K562 (cell line): ENCODE data around the gene CCDC97. TPM values are rescaled to one million over a fixed set of nuclear protein-coding genes. Genes with fewer than 3 reads are reported as not detected.

Experiments
- CCNT2 ChIP-seq: IDR thresholded peaks from 2 replicates; pipeline ENCODE4 v1.6.1; 2011; ENCODE audit warnings: borderline replicate concordance, low read depth, mild to moderate bottlenecking, moderate library complexity, mixed read lengths, low read length; ENCODE audit not compliant: insufficient read length; ENCODE audit errors: extremely low read depth
- CHD1 ChIP-seq: fragments of 200-600 bp; sonication (generic); IDR thresholded peaks from one replicate; pipeline ENCODE4 v1.6.1; 2012; ENCODE audit warnings: mild to moderate bottlenecking, moderate library complexity, low read length, inconsistent platforms
- CXXC5 ChIP-seq: fragments of 250-450 bp; sonication (Bioruptor Pico); IDR thresholded peaks from 2 replicates; pipeline ENCODE4 v1.8.0; 2022; ENCODE audit warnings: inconsistent platforms, mild to moderate bottlenecking, moderate library complexity
- E2F6 ChIP-seq, 2 experiments: IDR thresholded peaks; 2 replicates each; pipeline ENCODE4 v1.6.1; 2011; ENCODE audit warnings: borderline replicate concordance in 1 of 2, control low read depth in 1 of 2, low read depth in 1 of 2, low read length in 1 of 2, mild to moderate bottlenecking in 1 of 2, mixed read lengths in 1 of 2, moderate library complexity in 1 of 2; ENCODE audit not compliant: insufficient read depth in 1 of 2, insufficient read length in 1 of 2, poor library complexity in 1 of 2, severe bottlenecking in 1 of 2; ENCODE audit errors: extremely low read depth in 1 of 2
- HNRNPL ChIP-seq: fragments of 200-400 bp; formaldehyde crosslinking; IDR thresholded peaks from 2 replicates; pipeline ENCODE4 v1.6.1; 2017; ENCODE audit warnings: low read depth, mild to moderate bottlenecking, low read length
- IFI16 ChIP-seq: fragments of 250-450 bp; sonication (Bioruptor Pico); IDR thresholded peaks from 2 replicates; pipeline ENCODE4 v2.1.2; 2022; ENCODE audit warnings: mild to moderate bottlenecking, inconsistent platforms
- RBFOX2 ChIP-seq: fragments of 200-400 bp; formaldehyde crosslinking; IDR thresholded peaks from 2 replicates; pipeline ENCODE4 v1.6.1; 2017; ENCODE audit warnings: low read depth, mild to moderate bottlenecking, low read length, moderate library complexity
- RHOXF2B ChIP-seq: fragments of 250-450 bp; sonication (Bioruptor Pico); conservative IDR thresholded peaks from 2 replicates; pipeline ENCODE4 v1.5.1; 2021
- SAFB ChIP-seq: fragments of 200-400 bp; formaldehyde crosslinking; IDR thresholded peaks from 2 replicates; pipeline ENCODE4 v1.6.1; 2017; ENCODE audit warnings: low read depth, low read length, borderline replicate concordance
- SOX6 ChIP-seq: fragments of 450-650 bp; IDR thresholded peaks from 2 replicates; pipeline ENCODE4 v1.6.1; 2014; ENCODE audit warnings: mild to moderate bottlenecking
- TEAD2 ChIP-seq: fragments of 450-650 bp; IDR thresholded peaks from 2 replicates; pipeline ENCODE4 v1.6.1; 2016; ENCODE audit warnings: missing genetic modification characterization, control low read depth, missing compliant biosample characterization
- XRCC5 ChIP-seq: fragments of 200-400 bp; formaldehyde crosslinking; IDR thresholded peaks from 2 replicates; pipeline ENCODE4 v1.6.1; 2017; ENCODE audit warnings: low read depth, mild to moderate bottlenecking, low read length
- YY1 ChIP-seq, 3 experiments: IDR thresholded peaks; 2 replicates each; pipeline ENCODE4 v1.6.1; 2011; ENCODE audit warnings: low read length in 2 of 3, mild to moderate bottlenecking in 2 of 3, moderate library complexity in 2 of 3, borderline replicate concordance in 1 of 3, control low read depth in 1 of 3, low read depth in 1 of 3; ENCODE audit not compliant: insufficient read depth in 3 of 3, insufficient replicate concordance in 2 of 3, control insufficient read depth in 1 of 3, insufficient read length in 1 of 3; ENCODE audit errors: extremely low read depth in 1 of 3
- ZBTB7A ChIP-seq: IDR thresholded peaks from 2 replicates; pipeline ENCODE4 v1.6.1; 2011; ENCODE audit warnings: low read depth, mild to moderate bottlenecking, low read length, moderate library complexity, borderline replicate concordance; ENCODE audit not compliant: control insufficient read depth
- polyA plus RNA-seq, 8 experiments: library from polyadenylated mRNA; depleted of rRNA in 4 of 8; stranded (reverse) in 5 of 8; unstranded in 3 of 8; fragments of >200 nt; fragmentation: Nextera tagmentation in 2 of 8; fragmentation: Illumina TruSeq in 1 of 8; extraction: Ambion mirVana in 2 of 8; extraction: Trizol in 1 of 8; gene quantifications; 2 replicates each; pipeline versions ENCODE4 v1.2.1 to v1.2.3, GENCODE V29; 2011 to 2014; ENCODE audit warnings: inconsistent platforms in 1 of 8, missing spikeins in 1 of 8
- total RNA-seq, 7 experiments: library from RNA; depleted of rRNA in 6 of 7; stranded (reverse); fragments of >200 nt in 6 of 7; fragmentation: Illumina TruSeq in 2 of 7; extraction: Trizol in 2 of 7; gene quantifications; 2 replicates each; pipeline versions ENCODE4 v1.2.1 to v1.2.3, GENCODE V29; 2011 to 2021; ENCODE audit warnings: low replicate concordance in 1 of 7
- TF ChIP-seq, protein P1 (sequence below), 2 experiments: IDR thresholded peaks; 2 replicates each; pipeline ENCODE4 v1.6.1; 2012; ENCODE audit warnings: improper control_type of control experiment in 2 of 2, low read depth in 2 of 2, low read length in 2 of 2, borderline replicate concordance in 1 of 2
- TF ChIP-seq, protein P2 (sequence below): fragments of 450-650 bp; formaldehyde crosslinking; conservative IDR thresholded peaks from 2 replicates; pipeline ENCODE4 v1.4.0; 2022; ENCODE audit warnings: mild to moderate bottlenecking, missing genetic modification characterization
- TF ChIP-seq, protein P3 (sequence below): fragments of 250-450 bp; sonication (Bioruptor Pico); IDR thresholded peaks from 2 replicates; pipeline ENCODE4 v1.5.0; 2021
- TF ChIP-seq, protein P4 (sequence below): sonication (generic); formaldehyde crosslinking; IDR thresholded peaks from 2 replicates; pipeline ENCODE4 v1.9.0; 2022; ENCODE audit warnings: mild to moderate bottlenecking, missing genetic modification reagents

The CCDC97 gene
- total and polyA plus RNA-seq, 9 of the 15 experiments (the other 6 are each of a cell fraction or from before 2014, with no cell fraction given) = 0.60 to 16.5 (median 7.0) TPM

GRCh38 chr19:41351339-41352245 is 41.6 kb downstream of the CCDC97 start (continued):
- TF ChIP-seq, protein P1, sequence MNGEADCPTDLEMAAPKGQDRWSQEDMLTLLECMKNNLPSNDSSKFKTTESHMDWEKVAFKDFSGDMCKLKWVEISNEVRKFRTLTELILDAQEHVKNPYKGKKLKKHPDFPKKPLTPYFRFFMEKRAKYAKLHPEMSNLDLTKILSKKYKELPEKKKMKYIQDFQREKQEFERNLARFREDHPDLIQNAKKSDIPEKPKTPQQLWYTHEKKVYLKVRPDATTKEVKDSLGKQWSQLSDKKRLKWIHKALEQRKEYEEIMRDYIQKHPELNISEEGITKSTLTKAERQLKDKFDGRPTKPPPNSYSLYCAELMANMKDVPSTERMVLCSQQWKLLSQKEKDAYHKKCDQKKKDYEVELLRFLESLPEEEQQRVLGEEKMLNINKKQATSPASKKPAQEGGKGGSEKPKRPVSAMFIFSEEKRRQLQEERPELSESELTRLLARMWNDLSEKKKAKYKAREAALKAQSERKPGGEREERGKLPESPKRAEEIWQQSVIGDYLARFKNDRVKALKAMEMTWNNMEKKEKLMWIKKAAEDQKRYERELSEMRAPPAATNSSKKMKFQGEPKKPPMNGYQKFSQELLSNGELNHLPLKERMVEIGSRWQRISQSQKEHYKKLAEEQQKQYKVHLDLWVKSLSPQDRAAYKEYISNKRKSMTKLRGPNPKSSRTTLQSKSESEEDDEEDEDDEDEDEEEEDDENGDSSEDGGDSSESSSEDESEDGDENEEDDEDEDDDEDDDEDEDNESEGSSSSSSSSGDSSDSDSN (IDR thresholded peaks at IDR 0.05; ENCODE audit: borderline replicate concordance in 1 of 2, low read depth in 2 of 2, low read length in 2 of 2) = 0 out of 4 replicates have a peak, but pooled peaks of 1 of the 2 experiments have one; percentile 55
- peak; percentile 79; the same call in 1 of the 2 replicates for TF ChIP-seq ZBTB7A
- peak in 1 of 3 experiments; percentile 5 for TF ChIP-seq YY1 (IDR thresholded peaks at IDR 0.05; ENCODE audit: borderline replicate concordance in 1 of 3, control insufficient read depth in 1 of 3, extremely low read depth in 1 of 3, insufficient read depth in 3 of 3, insufficient read length in 1 of 3, insufficient replicate concordance in 2 of 3, low read depth in 1 of 3, low read length in 2 of 3)
- peak; percentile 65 for TF ChIP-seq CCNT2
- TF ChIP-seq RHOXF2B (CRISPR knock-in tag) = no peak
- no peak for TF ChIP-seq TEAD2
- TF ChIP-seq, protein P2, sequence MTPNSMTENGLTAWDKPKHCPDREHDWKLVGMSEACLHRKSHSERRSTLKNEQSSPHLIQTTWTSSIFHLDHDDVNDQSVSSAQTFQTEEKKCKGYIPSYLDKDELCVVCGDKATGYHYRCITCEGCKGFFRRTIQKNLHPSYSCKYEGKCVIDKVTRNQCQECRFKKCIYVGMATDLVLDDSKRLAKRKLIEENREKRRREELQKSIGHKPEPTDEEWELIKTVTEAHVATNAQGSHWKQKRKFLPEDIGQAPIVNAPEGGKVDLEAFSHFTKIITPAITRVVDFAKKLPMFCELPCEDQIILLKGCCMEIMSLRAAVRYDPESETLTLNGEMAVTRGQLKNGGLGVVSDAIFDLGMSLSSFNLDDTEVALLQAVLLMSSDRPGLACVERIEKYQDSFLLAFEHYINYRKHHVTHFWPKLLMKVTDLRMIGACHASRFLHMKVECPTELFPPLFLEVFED (CRISPR knock-in tag) = 0 out of 2 replicates have a peak, but pooled peaks have one; percentile 31
- 0 out of 2 replicates have a peak, but pooled peaks have one; percentile 8 for TF ChIP-seq XRCC5
- TF ChIP-seq HNRNPL = 0 out of 2 replicates have a peak, but pooled peaks have one; percentile 34
- TF ChIP-seq CHD1 = peak; percentile 29
- TF ChIP-seq CXXC5 (CRISPR knock-in tag) = peak; percentile 55
- no peak for TF ChIP-seq SOX6
- TF ChIP-seq, protein P3, sequence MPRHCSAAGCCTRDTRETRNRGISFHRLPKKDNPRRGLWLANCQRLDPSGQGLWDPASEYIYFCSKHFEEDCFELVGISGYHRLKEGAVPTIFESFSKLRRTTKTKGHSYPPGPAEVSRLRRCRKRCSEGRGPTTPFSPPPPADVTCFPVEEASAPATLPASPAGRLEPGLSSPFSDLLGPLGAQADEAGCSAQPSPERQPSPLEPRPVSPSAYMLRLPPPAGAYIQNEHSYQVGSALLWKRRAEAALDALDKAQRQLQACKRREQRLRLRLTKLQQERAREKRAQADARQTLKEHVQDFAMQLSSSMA (CRISPR knock-in tag) = no peak
- peak; percentile 38 to 67 for TF ChIP-seq E2F6 (IDR thresholded peaks at IDR 0.05; ENCODE audit: borderline replicate concordance in 1 of 2, extremely low read depth in 1 of 2, insufficient read depth in 1 of 2, insufficient read length in 1 of 2, low read depth in 1 of 2, low read length in 1 of 2, poor library complexity in 1 of 2, severe bottlenecking in 1 of 2)
- TF ChIP-seq RBFOX2 = peak; percentile 83
- TF ChIP-seq SAFB = peak; percentile 67
- TF ChIP-seq, protein P4, sequence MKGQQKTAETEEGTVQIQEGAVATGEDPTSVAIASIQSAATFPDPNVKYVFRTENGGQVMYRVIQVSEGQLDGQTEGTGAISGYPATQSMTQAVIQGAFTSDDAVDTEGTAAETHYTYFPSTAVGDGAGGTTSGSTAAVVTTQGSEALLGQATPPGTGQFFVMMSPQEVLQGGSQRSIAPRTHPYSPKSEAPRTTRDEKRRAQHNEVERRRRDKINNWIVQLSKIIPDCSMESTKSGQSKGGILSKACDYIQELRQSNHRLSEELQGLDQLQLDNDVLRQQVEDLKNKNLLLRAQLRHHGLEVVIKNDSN = peak; percentile 79
- TF ChIP-seq IFI16 (CRISPR knock-in tag) = no peak
